Measurements from ENCODE around the gene CABP7.

The CABP7 gene

GRCh38 chr22:29705651-29706050 lies 14.2 kb upstream of the CABP7 start:
- in situ Hi-C loops (cut with HindIII; ENCODE audit: low sequenced_read_pairs): no loop called here
- no peak overlapping the region for H3K4me3 ChIP-seq (ENCODE audit: low read depth, low read length)
- DNase-seq (ENCODE audit: low read depth): no peak
- no peak for TF ChIP-seq CTCF (IDR thresholded peaks at IDR 0.05; ENCODE audit: low read depth, low read length, missing control alignments)

GRCh38 chr22:29706486-29706885 lies 13.3 kb upstream of the CABP7 start:
- no peak for DNase-seq (ENCODE audit: low read depth)
- in situ Hi-C loops (cut with HindIII; ENCODE audit: low sequenced_read_pairs): no loop called here
- H3K4me3 ChIP-seq (ENCODE audit: low read depth, low read length): no peak overlapping the region
- TF ChIP-seq CTCF (IDR thresholded peaks at IDR 0.05; ENCODE audit: low read depth, low read length, missing control alignments): no peak

- DNase-seq (ENCODE audit: low read depth): no peak
- H3K4me3 ChIP-seq (ENCODE audit: low read depth, low read length): no peak overlapping the region
- in situ Hi-C loops (cut with HindIII; ENCODE audit: low sequenced_read_pairs): no loop called here
- no peak for TF ChIP-seq CTCF (IDR thresholded peaks at IDR 0.05; ENCODE audit: low read depth, low read length, missing control alignments)
Observed at GRCh38 chr22:29707010-29707409, 12.8 kb upstream of the CABP7 start.

- H3K4me3 ChIP-seq (ENCODE audit: low read depth, low read length): no peak overlapping the region
- DNase-seq (ENCODE audit: low read depth): no peak
- in situ Hi-C loops (cut with HindIII; ENCODE audit: low sequenced_read_pairs): no loop called here
- no peak for TF ChIP-seq CTCF (IDR thresholded peaks at IDR 0.05; ENCODE audit: low read depth, low read length, missing control alignments)
Observed at GRCh38 chr22:29707471-29707870, 12.3 kb upstream of the CABP7 start.

- no peak for DNase-seq (ENCODE audit: low read depth)
- no peak for TF ChIP-seq CTCF (IDR thresholded peaks at IDR 0.05; ENCODE audit: low read depth, low read length, missing control alignments)
- no peak overlapping the region for H3K4me3 ChIP-seq (ENCODE audit: low read depth, low read length)
- in situ Hi-C loops (cut with HindIII; ENCODE audit: low sequenced_read_pairs): no loop called here
Observed at GRCh38 chr22:29710193-29710592, 9.6 kb upstream of the CABP7 start.

- in situ Hi-C loops (cut with HindIII; ENCODE audit: low sequenced_read_pairs): no loop called here
- no peak overlapping the region for H3K4me3 ChIP-seq (ENCODE audit: low read depth, low read length)
- no peak for DNase-seq (ENCODE audit: low read depth)
- no peak for TF ChIP-seq CTCF (IDR thresholded peaks at IDR 0.05; ENCODE audit: low read depth, low read length, missing control alignments)
Observed at GRCh38 chr22:29710922-29711593, 8.7 kb upstream of the CABP7 start.
